ENCODE data around the gene HMGB4. TPM values are rescaled to one million over a fixed set of nuclear protein-coding genes. Genes with fewer than 3 reads are reported as not detected.

Gene HMGB4
- polyA plus RNA-seq, 1 of the 3 experiments (the other 2 are of a cell fraction), result not detected

DNA sequence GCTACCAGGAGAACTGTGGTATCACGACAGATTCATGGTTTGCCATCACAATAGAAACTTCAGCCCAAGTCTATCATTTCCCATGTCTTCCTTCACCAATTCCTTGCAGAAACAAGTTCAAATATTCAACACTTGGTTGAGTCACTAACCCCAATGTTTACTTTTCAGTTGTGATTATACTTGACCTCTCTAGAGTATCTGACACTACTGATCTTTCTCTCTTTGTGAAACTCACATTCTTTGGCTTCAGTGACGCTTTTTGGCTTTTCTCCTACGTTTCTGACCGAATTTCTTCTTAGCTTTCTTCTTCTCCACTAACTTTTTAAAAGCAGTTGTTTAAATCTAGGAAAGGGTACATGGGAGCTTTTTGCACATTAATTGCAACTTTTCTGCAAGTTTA is 48.8 kb upstream of the HMGB4 start (continued):
- TF ChIP-seq, protein P1, sequence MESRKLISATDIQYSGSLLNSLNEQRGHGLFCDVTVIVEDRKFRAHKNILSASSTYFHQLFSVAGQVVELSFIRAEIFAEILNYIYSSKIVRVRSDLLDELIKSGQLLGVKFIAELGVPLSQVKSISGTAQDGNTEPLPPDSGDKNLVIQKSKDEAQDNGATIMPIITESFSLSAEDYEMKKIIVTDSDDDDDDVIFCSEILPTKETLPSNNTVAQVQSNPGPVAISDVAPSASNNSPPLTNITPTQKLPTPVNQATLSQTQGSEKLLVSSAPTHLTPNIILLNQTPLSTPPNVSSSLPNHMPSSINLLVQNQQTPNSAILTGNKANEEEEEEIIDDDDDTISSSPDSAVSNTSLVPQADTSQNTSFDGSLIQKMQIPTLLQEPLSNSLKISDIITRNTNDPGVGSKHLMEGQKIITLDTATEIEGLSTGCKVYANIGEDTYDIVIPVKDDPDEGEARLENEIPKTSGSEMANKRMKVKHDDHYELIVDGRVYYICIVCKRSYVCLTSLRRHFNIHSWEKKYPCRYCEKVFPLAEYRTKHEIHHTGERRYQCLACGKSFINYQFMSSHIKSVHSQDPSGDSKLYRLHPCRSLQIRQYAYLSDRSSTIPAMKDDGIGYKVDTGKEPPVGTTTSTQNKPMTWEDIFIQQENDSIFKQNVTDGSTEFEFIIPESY (IDR thresholded peaks at IDR 0.05; ENCODE audit: borderline replicate concordance, low read depth), result no peak
- TF ChIP-seq YY1 (IDR thresholded peaks at IDR 0.05; ENCODE audit: low read depth) (no peak), POLR2AphosphoS5 (IDR thresholded peaks at IDR 0.05; ENCODE audit: low read depth, low read length) (no peak)

DNA sequence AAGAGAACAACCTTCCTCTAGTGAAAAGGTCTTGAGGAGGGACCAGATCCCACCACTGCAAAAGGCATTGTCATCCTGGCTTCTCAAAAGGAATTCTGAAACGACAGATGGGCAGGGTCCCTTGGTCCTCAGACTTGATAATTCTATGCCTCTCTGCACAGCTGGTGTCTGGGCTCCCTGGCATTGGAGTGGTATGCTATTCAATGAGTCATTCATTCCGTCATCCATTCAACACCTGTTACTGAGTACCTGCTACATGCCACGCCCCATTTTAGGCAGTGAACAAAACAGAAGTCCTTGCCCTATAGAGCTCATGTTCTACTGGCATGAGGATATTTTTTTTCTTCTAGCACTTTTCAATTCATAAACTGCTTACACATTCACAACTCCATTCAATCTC is 45.8 kb upstream of the HMGB4 start:
- H3K9me3 ChIP-seq, result no peaks in the 10 kb centered on the region
- no peak overlapping the region for H3K4me2 ChIP-seq
- H3K4me1 ChIP-seq (ENCODE audit: control insufficient read depth in 1 of 2, insufficient read depth in 2 of 2, low read depth in 1 of 2, low read length in 1 of 2), result peaks cover 0 to 20% of the 10 kb centered on the region in 2 experiments; a peak in 1 of 4 replicates
- no peaks in the 10 kb centered on the region for H3K9me2 ChIP-seq
- no peak overlapping the region for H3K27ac ChIP-seq (ENCODE audit: low read depth in 2 of 2, low read length in 1 of 2)
- H3K4me3 ChIP-seq (ENCODE audit: low read depth in 2 of 2, low read length in 1 of 2), result no peak overlapping the region
- H4K20me1 ChIP-seq (ENCODE audit: insufficient read depth), result no peaks in the 10 kb centered on the region
- H3K36me3 ChIP-seq (replicated peaks in 1 of 2; ENCODE audit: control insufficient read depth in 1 of 2, insufficient read depth in 2 of 2, low read length in 1 of 2), result no peaks in the 10 kb centered on the region
- H2AFZ ChIP-seq (ENCODE audit: low read depth), result no peak overlapping the region
- no peak overlapping the region for H3K9ac ChIP-seq
- DNase-seq, result no peak
- H3F3A ChIP-seq (replicated peaks; ENCODE audit: insufficient read depth), result no peaks in the 10 kb centered on the region
- H3K27me3 ChIP-seq (ENCODE audit: insufficient read depth), result no peaks in the 10 kb centered on the region
- POLR2A ChIA-PET, result no interaction called here
- CTCF ChIA-PET, result interaction anchor here (1.4 to 2.5 kb wide), 3 partner anchors 17 to 345 kb away, joined by 3 to 11 read pairs (median 5); no protein-coding TSS in a partner anchor
- WGBS (ENCODE audit: low lambda C conversion rate), result 20% methylated on average over 3 of the region's 3 CpGs
- H3K79me2 ChIP-seq (ENCODE audit: insufficient read depth), result no peaks in the 10 kb centered on the region
- TF ChIP-seq MXI1 (IDR thresholded peaks at IDR 0.05; ENCODE audit: low read depth, low read length) (no peak), POLR2AphosphoS5 (IDR thresholded peaks at IDR 0.05; ENCODE audit: low read depth, low read length) (no peak)

DNA sequence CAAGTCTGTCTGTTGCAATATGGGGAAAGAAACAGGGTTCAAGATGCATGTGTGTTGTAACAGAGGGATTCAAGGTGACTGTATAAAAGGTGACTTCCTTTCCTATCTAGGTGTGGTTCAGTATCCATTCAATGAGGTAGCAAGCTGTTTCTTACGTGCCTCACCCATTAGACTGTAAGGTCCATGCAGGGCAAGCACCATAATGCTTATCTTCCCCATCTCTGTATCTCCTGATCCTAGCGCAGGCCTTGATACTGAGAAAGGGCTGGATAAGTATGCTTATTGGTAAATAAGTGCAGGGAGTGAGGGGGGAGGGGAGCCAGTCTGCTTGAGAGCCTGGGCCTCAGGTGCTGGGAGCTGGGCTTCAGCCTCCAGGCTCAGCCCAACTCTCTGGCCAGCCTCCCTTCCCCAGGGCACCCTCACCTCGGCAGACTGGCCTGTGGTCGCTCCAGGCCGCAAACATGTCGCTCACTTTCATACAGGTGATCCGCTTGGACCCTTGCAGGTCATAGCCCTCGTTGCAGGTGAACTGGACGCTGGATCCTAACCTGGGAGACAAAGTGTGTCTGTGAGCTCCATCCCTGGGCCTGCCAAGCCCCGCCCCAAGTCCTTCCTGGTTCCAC is 44.5 kb upstream of the HMGB4 start:
- no peaks in the 10 kb centered on the region for H3K27me3 ChIP-seq (ENCODE audit: insufficient read depth)
- 24% methylated on average over 8 of the region's 10 CpGs for WGBS (ENCODE audit: low lambda C conversion rate)
- DNase-seq, result no peak
- no peaks in the 10 kb centered on the region for H3K36me3 ChIP-seq (replicated peaks in 1 of 2; ENCODE audit: control insufficient read depth in 1 of 2, insufficient read depth in 2 of 2, low read length in 1 of 2)
- peaks cover 0 to 20% of the 10 kb centered on the region in 2 experiments; a peak in 1 of 4 replicates for H3K4me1 ChIP-seq (ENCODE audit: control insufficient read depth in 1 of 2, insufficient read depth in 2 of 2, low read depth in 1 of 2, low read length in 1 of 2)
- H3K4me2 ChIP-seq, result no peak overlapping the region
- no peak overlapping the region for H3K4me3 ChIP-seq (ENCODE audit: low read depth in 2 of 2, low read length in 1 of 2)
- no peaks in the 10 kb centered on the region for H3K9me3 ChIP-seq
- ChIA-PET POLR2A (interaction anchor here (1.0 to 1.5 kb wide), 6 partner anchors 20 to 344 kb away, joined by 3 to 6 read pairs (median 3); no protein-coding TSS in a partner anchor), CTCF (interaction anchor here (0.6 to 1.8 kb wide), 11 partner anchors 12 to 344 kb away, joined by 3 to 9 read pairs (median 3); no protein-coding TSS in a partner anchor)
- H3K27ac ChIP-seq (ENCODE audit: low read depth in 2 of 2, low read length in 1 of 2), result no peak overlapping the region
- no peak overlapping the region for H3K9ac ChIP-seq
- 0 out of 2 replicates have a peak, but pooled peaks have one; percentile 69 for TF ChIP-seq GATA2 (CRISPR knock-in tag; IDR thresholded peaks at IDR 0.05)
- no peak for TF ChIP-seq FOSL2 (IDR thresholded peaks at IDR 0.05; ENCODE audit: borderline replicate concordance, low read depth)
- no peaks in the 10 kb centered on the region for H3F3A ChIP-seq (replicated peaks; ENCODE audit: insufficient read depth)
- H4K20me1 ChIP-seq (ENCODE audit: insufficient read depth), result no peaks in the 10 kb centered on the region
- no peak overlapping the region for H2AFZ ChIP-seq (ENCODE audit: low read depth)
- no peaks in the 10 kb centered on the region for H3K79me2 ChIP-seq (ENCODE audit: insufficient read depth)
- no peaks in the 10 kb centered on the region for H3K9me2 ChIP-seq

All from SK-N-SH (cell line).